Uterus (tissue), 4 donors: Measurements from ENCODE around the gene DIMT1. TPM values are rescaled to one million over a fixed set of nuclear protein-coding genes. Genes with fewer than 3 reads are reported as not detected.

Experiments
- DNase-seq, 2 donors: peaks; one replicate each; pipeline ENCODE4 v3.0.0-alpha.2; 2019 to 2020
- H3K27ac ChIP-seq, 2 donors: fragments of 200-600 bp; sonication (generic); 1 replicate in 1 of 2; 2 replicates in 1 of 2; pipeline ENCODE4 v1.5.1; 2016 to 2018
- H3K27me3 ChIP-seq, 2 donors: fragments of 200-600 bp; sonication (generic); one replicate each; pipeline ENCODE4 v1.5.1; 2018 to 2019; ENCODE audit warnings: control low read depth in 1 of 2
- H3K36me3 ChIP-seq, 2 donors: fragments of 200-600 bp; sonication (generic); one replicate each; pipeline ENCODE4 v1.5.1; 2019; ENCODE audit warnings: control low read depth in 1 of 2
- H3K4me1 ChIP-seq, 2 donors: fragments of 200-600 bp; sonication (generic); one replicate each; pipeline ENCODE4 v1.5.1; 2018 to 2019; ENCODE audit warnings: control low read depth in 1 of 2
- H3K4me3 ChIP-seq, 2 donors: fragments of 200-600 bp; sonication (generic); 1 replicate in 1 of 2; 2 replicates in 1 of 2; pipeline ENCODE4 v1.5.1; 2018 to 2019; ENCODE audit warnings: mild to moderate bottlenecking in 1 of 2
- H3K9me3 ChIP-seq, 2 donors: fragments of 200-600 bp; sonication (generic); one replicate each; pipeline ENCODE4 v1.5.1; 2019; ENCODE audit warnings: control low read depth in 1 of 2
- CTCF ChIP-seq, 4 experiments: fragments of 200-600 bp in 2 of 4; fragments of 450-650 bp in 2 of 4; sonication (generic) in 2 of 4; IDR thresholded peaks; one replicate each; pipeline ENCODE4 v1.5.1; 2016 to 2019; ENCODE audit warnings: antibody characterized with exemption in 4 of 4, mild to moderate bottlenecking in 2 of 4, moderate library complexity in 1 of 4
- POLR2A ChIP-seq, 2 donors: fragments of 450-650 bp; IDR thresholded peaks; one replicate each; pipeline ENCODE4 v1.6.1; 2016; ENCODE audit warnings: antibody characterized with exemption in 2 of 2, mild to moderate bottlenecking in 1 of 2, moderate library complexity in 1 of 2
- intact Hi-C: fragments of 100-400 bp; cut with DNase I; formaldehyde crosslinking; loops from one replicate; pipeline ENCODE4 v1.15.1; 2023; ENCODE audit warnings: low total_unique reads
- total RNA-seq, 4 donors: library from RNA; depleted of rRNA in 3 of 4; stranded (reverse); fragments of >200 nt in 3 of 4; gene quantifications; one replicate each; pipeline versions ENCODE4 v1.1.0 to v1.2.4, GENCODE V29; 2014 to 2023
- donor health status: DM: yes; HTN: yes; CAD: no.

Gene DIMT1
- total RNA-seq, 4 donors from 2014 or later = 18.8 to 38.2 (median 27.3) TPM

- H3K9me3 ChIP-seq = no peaks in the 10 kb centered on the region
- no peaks in the 10 kb centered on the region for H3K36me3 ChIP-seq
- H3K27ac ChIP-seq = no peak overlapping the region
- no peak for DNase-seq
- intact Hi-C loops = no loop called here
- no peak overlapping the region for H3K4me3 ChIP-seq
- H3K4me1 ChIP-seq = no peaks in the 10 kb centered on the region
- H3K27me3 ChIP-seq = no peaks in the 10 kb centered on the region
- TF ChIP-seq POLR2A (IDR thresholded peaks at IDR 0.05) (no peak), CTCF (IDR thresholded peaks at IDR 0.05) (no peak)
Observed at GRCh38 chr5:62376064-62376463, 27.6 kb downstream of the DIMT1 start.

GRCh38 chr5:62375627-62376026 is 28.1 kb downstream of the DIMT1 start:
- H3K36me3 ChIP-seq = no peaks in the 10 kb centered on the region
- H3K9me3 ChIP-seq = no peaks in the 10 kb centered on the region
- intact Hi-C loops = no loop called here
- H3K4me1 ChIP-seq = no peaks in the 10 kb centered on the region
- no peak overlapping the region for H3K4me3 ChIP-seq
- TF ChIP-seq CTCF (IDR thresholded peaks at IDR 0.05) (no peak), POLR2A (IDR thresholded peaks at IDR 0.05) (no peak)
- no peak for DNase-seq
- H3K27ac ChIP-seq = no peak overlapping the region
- H3K27me3 ChIP-seq = no peaks in the 10 kb centered on the region

GRCh38 chr5:62374090-62374489 is 29.6 kb downstream of the DIMT1 start:
- Histone ChIP-seq H3K4me3 (no peak overlapping the region), H3K27ac (no peak overlapping the region), H3K36me3 (no peaks in the 10 kb centered on the region), H3K27me3 (no peaks in the 10 kb centered on the region), H3K9me3 (no peaks in the 10 kb centered on the region), H3K4me1 (no peaks in the 10 kb centered on the region)
- no peak for DNase-seq
- TF ChIP-seq POLR2A (IDR thresholded peaks at IDR 0.05) = no peak
- no peak for TF ChIP-seq CTCF (IDR thresholded peaks at IDR 0.05)
- intact Hi-C loops = no loop called here

- no peak for TF ChIP-seq POLR2A (IDR thresholded peaks at IDR 0.05)
- no peak for TF ChIP-seq CTCF (IDR thresholded peaks at IDR 0.05)
- Histone ChIP-seq H3K9me3 (no peaks in the 10 kb centered on the region), H3K4me3 (no peak overlapping the region), H3K36me3 (no peaks in the 10 kb centered on the region), H3K27ac (no peak overlapping the region), H3K4me1 (no peaks in the 10 kb centered on the region), H3K27me3 (no peaks in the 10 kb centered on the region)
- no peak for DNase-seq
- intact Hi-C loops = no loop called here
Observed at GRCh38 chr5:62373382-62373781, 30.3 kb downstream of the DIMT1 start.

- no peak overlapping the region for H3K27ac ChIP-seq
- no peaks in the 10 kb centered on the region for H3K27me3 ChIP-seq
- H3K4me3 ChIP-seq = no peak overlapping the region
- intact Hi-C loops = no loop called here
- no peaks in the 10 kb centered on the region for H3K4me1 ChIP-seq
- H3K9me3 ChIP-seq = no peaks in the 10 kb centered on the region
- DNase-seq = no peak
- no peak for TF ChIP-seq POLR2A (IDR thresholded peaks at IDR 0.05)
- TF ChIP-seq CTCF (IDR thresholded peaks at IDR 0.05) = no peak
- H3K36me3 ChIP-seq = no peaks in the 10 kb centered on the region
Observed at GRCh38 chr5:62372600-62372999, 31.1 kb downstream of the DIMT1 start.
